Osteocyte (in vitro differentiated cells): ENCODE data around the gene KRTAP4-8. TPM values are rescaled to one million over a fixed set of nuclear protein-coding genes. Genes with fewer than 3 reads are reported as not detected.
"Not testable (repeated sequence)": the region's sequence is repeated elsewhere in the genome, so short reads cannot be mapped to it uniquely, and the experiment has no call there.

ENCODE experiments used
- DNase-seq: peaks from one replicate; pipeline ENCODE4 v3.0.0; 2021; ENCODE audit warnings: mixed read lengths; ENCODE audit not compliant: unreplicated experiment; ENCODE audit errors: extremely low spot score
- H3K27ac Mint-ChIP-seq: one replicate; pipeline ENCODE4 v1.8.0; 2021; ENCODE audit warnings: mild to moderate bottlenecking, mixed read lengths; ENCODE audit not compliant: unreplicated experiment
- H3K27me3 Mint-ChIP-seq: one replicate; pipeline ENCODE4 v1.8.0; 2021; ENCODE audit warnings: mixed read lengths; ENCODE audit not compliant: unreplicated experiment
- H3K36me3 Mint-ChIP-seq: one replicate; pipeline ENCODE4 v1.8.0; 2021; ENCODE audit warnings: mixed read lengths; ENCODE audit not compliant: unreplicated experiment
- H3K4me1 Mint-ChIP-seq: one replicate; pipeline ENCODE4 v1.8.0; 2021; ENCODE audit warnings: mixed read lengths; ENCODE audit not compliant: unreplicated experiment
- H3K4me3 Mint-ChIP-seq: one replicate; pipeline ENCODE4 v1.8.0; 2021; ENCODE audit warnings: mild to moderate bottlenecking, moderate library complexity, mixed read lengths; ENCODE audit not compliant: unreplicated experiment
- H3K9me3 Mint-ChIP-seq: one replicate; pipeline ENCODE4 v1.8.0; 2021; ENCODE audit warnings: mixed read lengths; ENCODE audit not compliant: unreplicated experiment
- CTCF ChIP-seq: fragments of 200-600 bp; sonication (generic); IDR thresholded peaks from 2 replicates; pipeline ENCODE4 v1.5.0; 2021; ENCODE audit warnings: antibody characterized with exemption, mild to moderate bottlenecking, moderate library complexity
- total RNA-seq: library from RNA; stranded (reverse); gene quantifications from 2 replicates; pipeline ENCODE4 v1.2.1, GENCODE V29; 2021

KRTAP4-8 gene
- total RNA-seq, 1 donor from 2014 or later, result not detected

GRCh38 chr17:41133880-41134735 lies 36.2 kb upstream of the KRTAP4-8 start:
- peaks cover 7% of the 10 kb centered on the region for H3K4me1 Mint-ChIP-seq
- no peak overlapping the region for H3K27ac Mint-ChIP-seq
- DNase-seq, result no peak
- H3K4me3 Mint-ChIP-seq, result no peak overlapping the region
- no peak for TF ChIP-seq CTCF
- no peaks in the 10 kb centered on the region for H3K27me3 Mint-ChIP-seq
- H3K36me3 Mint-ChIP-seq, result peaks cover 5% of the 10 kb centered on the region
- peaks cover 14% of the 10 kb centered on the region for H3K9me3 Mint-ChIP-seq

- H3K4me3 Mint-ChIP-seq, result no peak overlapping the region
- no peak overlapping the region for H3K27ac Mint-ChIP-seq
- no peak for DNase-seq
- H3K9me3 Mint-ChIP-seq, result peaks cover 10% of the 10 kb centered on the region
- peaks cover 7% of the 10 kb centered on the region for H3K4me1 Mint-ChIP-seq
- no peak for TF ChIP-seq CTCF
- H3K36me3 Mint-ChIP-seq, result no peaks in the 10 kb centered on the region
- no peaks in the 10 kb centered on the region for H3K27me3 Mint-ChIP-seq
These were observed 34.0 kb upstream of the KRTAP4-8 start for GRCh38 chr17:41131979-41132378.

GRCh38 chr17:41127371-41127770 lies 29.4 kb upstream of the KRTAP4-8 start:
- no peak overlapping the region for H3K27ac Mint-ChIP-seq
- H3K4me1 Mint-ChIP-seq, result peaks cover 19% of the 10 kb centered on the region
- no peaks in the 10 kb centered on the region for H3K36me3 Mint-ChIP-seq
- no peaks in the 10 kb centered on the region for H3K27me3 Mint-ChIP-seq
- peaks cover 12% of the 10 kb centered on the region for H3K9me3 Mint-ChIP-seq
- no peak for TF ChIP-seq CTCF
- H3K4me3 Mint-ChIP-seq, result no peak overlapping the region
- no peak for DNase-seq

GRCh38 chr17:41126412-41126811 lies 28.5 kb upstream of the KRTAP4-8 start:
- H3K36me3 Mint-ChIP-seq, result no peaks in the 10 kb centered on the region
- H3K27ac Mint-ChIP-seq, result no peak overlapping the region
- no peak for DNase-seq
- H3K27me3 Mint-ChIP-seq, result no peaks in the 10 kb centered on the region
- peaks cover 16% of the 10 kb centered on the region for H3K4me1 Mint-ChIP-seq
- no peak for TF ChIP-seq CTCF
- peaks cover 12% of the 10 kb centered on the region for H3K9me3 Mint-ChIP-seq
- no peak overlapping the region for H3K4me3 Mint-ChIP-seq

- H3K4me1 Mint-ChIP-seq, result peaks cover 17% of the 10 kb centered on the region
- H3K4me3 Mint-ChIP-seq, result no peak overlapping the region
- peaks cover 12% of the 10 kb centered on the region for H3K9me3 Mint-ChIP-seq
- no peaks in the 10 kb centered on the region for H3K27me3 Mint-ChIP-seq
- no peak for DNase-seq
- H3K27ac Mint-ChIP-seq, result no peak overlapping the region
- no peaks in the 10 kb centered on the region for H3K36me3 Mint-ChIP-seq
- no peak for TF ChIP-seq CTCF
These were observed 27.1 kb upstream of the KRTAP4-8 start for GRCh38 chr17:41125064-41125463.

GRCh38 chr17:41123991-41124371 lies 26.0 kb upstream of the KRTAP4-8 start, which contains the start of gene KRTAP4-12:
KRTAP4-12 (minus strand) TSS chr17:41124182; CDS start chr17:41124122, 60 bp downstream.
- DNase-seq, H3K27me3 Mint-ChIP-seq, H3K4me3 Mint-ChIP-seq, H3K27ac Mint-ChIP-seq, H3K9me3 Mint-ChIP-seq, H3K36me3 Mint-ChIP-seq: not testable (repeated sequence)
- peaks cover 25% of the 10 kb centered on the region for H3K4me1 Mint-ChIP-seq

GRCh38 chr17:41123292-41123990 lies 25.5 kb upstream of the KRTAP4-8 start:
- H3K4me3 Mint-ChIP-seq, H3K27ac Mint-ChIP-seq, DNase-seq, H3K27me3 Mint-ChIP-seq, H3K9me3 Mint-ChIP-seq, H3K36me3 Mint-ChIP-seq: not testable (repeated sequence)
- peaks cover 31% of the 10 kb centered on the region for H3K4me1 Mint-ChIP-seq
